Measurements from ENCODE around the gene TMIGD3.

Gene TMIGD3

DNA sequence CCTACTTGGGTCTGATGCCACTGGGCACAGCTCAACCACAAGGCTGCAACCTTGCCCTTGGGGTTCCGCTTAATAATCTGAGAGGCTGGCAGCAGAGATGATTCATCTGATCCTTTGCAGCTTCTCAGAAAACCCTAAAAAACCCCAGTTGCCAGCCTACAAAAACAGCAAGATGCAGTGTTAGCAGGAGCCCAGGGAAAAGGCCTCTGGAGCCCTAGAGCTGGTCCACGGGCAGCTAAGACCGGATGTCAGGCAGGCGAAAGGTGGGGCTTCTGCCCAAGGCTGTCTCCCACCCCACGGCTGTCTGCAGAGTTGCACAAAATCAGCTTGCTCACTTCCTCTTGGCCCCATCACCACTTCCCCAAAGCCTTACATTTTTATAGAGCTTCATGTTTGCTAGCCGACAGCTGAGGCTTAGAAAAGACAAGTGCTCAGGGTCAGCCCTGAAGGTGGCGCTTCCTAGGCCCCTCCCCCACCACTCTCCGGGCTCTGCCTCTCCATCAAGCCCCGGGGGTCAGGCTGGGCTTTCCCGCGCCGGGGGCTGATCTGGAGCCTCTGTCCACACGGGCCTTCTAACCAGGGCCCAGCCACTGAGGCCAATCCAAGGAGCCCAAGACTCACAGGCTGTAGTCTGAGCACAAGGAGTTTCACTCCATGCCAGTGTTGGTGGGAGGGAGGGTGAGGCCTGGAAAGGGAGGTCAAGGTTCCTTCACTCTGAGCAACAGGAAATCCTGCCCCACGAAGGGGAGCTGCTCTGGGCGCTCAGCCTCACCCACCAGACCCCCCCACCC lies 4.2 kb upstream of the TMIGD3 start:
- peak; percentile 30 for DNase-seq (ENCODE audit: low read depth)

DNA sequence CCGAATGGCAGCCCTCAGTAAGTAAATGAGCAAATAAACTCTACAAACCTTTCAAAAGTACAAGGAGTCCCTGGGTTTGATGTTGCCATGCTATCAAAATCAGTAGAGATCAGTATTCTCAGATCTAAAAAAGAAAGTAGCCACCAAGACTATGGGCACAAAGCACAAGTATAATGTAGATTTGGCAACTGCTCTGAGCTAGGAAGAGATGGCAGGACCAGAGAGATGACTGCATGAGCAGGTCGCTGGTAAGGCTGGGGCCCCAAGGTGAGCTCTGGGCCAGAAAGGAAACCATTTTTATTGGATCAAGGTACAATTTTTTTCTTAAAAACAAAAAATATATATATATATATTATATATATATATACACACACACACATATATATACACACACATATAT lies 3.1 kb upstream of the TMIGD3 start:
- DNase-seq (ENCODE audit: low read depth), result no peak

DNA sequence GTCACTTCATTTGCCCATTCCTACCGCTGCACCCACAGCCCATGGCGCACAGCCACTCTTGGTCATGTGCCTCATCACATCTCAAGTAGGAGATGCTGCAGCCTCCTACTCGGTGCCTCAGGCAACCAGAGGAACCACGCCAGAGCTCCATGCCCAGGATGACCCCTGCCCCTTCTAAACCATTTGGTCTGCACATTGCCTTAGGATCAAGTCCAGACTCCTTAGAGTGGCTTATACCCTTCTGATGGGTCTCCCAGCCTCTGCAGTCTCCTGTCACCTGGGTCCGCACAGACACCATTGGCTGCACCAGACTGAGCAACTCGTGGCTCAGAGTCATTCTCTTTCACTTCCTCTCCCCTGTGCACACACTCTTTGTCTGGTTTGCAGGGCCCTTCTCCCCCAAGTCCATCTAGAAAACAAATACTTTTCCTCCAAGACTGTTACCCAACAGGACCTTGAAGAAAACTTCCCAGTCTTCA lies 2.2 kb upstream of the TMIGD3 start:
- no peak for DNase-seq (ENCODE audit: low read depth)

DNA sequence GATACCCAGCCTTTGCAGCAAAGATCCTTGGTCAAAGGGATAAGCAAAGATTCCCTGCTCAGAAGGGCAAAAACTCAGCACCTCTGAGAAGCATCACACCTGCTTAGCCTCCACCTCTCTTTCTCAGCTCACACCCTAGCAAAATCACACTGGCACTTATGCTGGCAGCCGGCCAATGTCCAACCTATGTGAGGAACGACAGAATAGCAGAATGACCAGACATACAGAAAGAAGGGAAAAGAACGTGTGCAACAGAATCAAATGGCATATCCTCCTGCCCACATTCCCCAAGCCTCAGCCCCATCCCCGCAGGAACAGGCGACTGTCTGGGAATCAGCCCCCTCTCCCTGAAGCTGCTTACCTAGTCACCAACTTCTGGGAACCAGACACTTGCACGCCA lies 664 bp upstream of the TMIGD3 start:
- no peak for DNase-seq (ENCODE audit: low read depth)

DNA sequence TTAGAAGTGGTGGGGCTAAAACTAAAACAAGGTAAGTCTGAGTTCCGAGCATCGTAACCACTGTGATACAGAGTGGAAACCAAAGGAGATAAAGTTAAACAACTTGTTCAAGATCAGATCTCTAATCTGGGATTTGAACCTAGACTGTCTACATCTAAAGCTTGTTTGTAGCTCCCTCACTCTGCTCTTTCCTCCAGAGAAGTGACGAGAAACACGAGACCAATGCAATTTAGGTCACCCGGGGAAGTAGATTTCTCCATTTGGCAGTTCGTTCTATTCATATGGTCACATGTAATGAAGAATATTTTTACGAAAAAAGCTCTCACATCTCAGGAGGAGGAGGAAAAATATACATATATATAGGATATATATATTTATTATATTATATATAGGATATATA lies 1.8 kb downstream of the TMIGD3 start:
- DNase-seq (ENCODE audit: low read depth), result no peak

DNA sequence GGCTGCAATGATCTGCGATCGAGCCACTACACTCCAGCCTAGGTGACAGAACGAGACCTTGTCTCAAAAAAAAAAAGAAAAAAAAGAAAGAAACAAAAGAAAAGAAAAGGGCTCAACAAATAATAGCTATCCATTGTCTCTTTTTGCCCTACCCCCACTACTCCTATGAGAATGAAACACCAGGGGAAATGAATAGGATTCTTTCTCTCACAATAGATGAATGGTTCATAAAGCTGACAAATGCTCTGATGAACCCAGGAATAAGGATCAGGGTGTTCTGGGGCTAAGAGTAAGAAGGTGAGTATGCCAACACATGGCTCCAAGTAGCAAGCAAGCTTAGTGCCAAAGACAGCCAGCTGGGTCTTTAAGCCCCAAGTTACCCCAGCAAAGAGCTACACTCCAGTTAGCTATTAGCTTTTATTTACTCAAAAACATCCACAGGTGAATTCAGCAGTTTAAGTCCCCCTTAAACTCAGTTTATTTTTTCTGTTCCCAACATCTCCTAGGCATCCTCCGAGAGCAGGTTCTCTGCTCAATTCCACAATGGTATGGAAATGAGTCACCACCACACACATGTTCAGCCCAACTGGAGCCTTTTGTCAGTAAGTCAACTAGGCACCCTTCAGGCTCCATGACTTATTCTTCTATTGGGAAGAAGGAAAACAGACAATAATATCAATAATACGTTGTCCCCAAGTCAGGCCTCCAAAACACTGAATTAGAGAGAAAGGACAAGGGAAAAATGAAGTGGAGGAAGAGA lies 4.2 kb downstream of the TMIGD3 start:
- DNase-seq (ENCODE audit: low read depth), result no peak

DNA sequence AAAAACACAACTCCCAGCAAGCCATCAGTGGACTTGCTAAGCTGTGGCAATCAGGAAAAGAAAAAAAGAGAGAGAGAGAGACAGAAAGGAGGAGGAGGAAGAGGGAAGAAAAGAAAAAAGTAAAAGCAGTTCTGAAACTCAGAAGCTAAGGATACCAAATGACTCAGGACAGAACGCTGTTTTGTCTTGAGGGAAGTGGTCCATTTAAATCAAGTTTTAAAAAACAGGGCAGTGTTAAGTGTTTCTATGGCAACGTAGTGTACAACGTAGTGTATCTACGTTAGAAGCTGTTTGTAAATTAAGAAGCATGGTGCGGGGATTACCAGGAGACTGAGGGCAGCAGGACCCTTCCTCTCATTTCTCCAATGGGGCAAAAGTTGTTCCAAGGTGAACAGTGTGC lies 5.8 kb downstream of the TMIGD3 start:
- DNase-seq (ENCODE audit: low read depth), result no peak

DNA sequence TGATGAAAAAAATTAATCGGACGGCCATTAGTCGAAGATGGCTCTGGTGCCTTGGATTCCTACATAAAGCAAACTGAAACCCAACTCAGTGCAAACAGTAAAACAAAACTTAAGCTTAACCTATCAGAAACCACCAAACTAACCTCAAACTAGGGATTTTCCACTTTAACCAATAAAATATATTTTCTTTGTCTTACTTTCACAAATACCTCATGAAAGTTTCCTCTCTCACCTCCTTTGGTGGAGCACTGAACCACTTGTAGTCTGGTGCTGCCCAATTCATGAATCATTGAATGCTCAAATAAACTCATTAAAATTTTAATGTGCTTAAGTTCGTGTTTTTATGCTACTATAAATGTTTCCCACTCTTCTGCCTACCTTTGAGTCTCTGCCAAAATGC lies 7.0 kb downstream of the TMIGD3 start:
- DNase-seq (ENCODE audit: low read depth), result no peak

DNA sequence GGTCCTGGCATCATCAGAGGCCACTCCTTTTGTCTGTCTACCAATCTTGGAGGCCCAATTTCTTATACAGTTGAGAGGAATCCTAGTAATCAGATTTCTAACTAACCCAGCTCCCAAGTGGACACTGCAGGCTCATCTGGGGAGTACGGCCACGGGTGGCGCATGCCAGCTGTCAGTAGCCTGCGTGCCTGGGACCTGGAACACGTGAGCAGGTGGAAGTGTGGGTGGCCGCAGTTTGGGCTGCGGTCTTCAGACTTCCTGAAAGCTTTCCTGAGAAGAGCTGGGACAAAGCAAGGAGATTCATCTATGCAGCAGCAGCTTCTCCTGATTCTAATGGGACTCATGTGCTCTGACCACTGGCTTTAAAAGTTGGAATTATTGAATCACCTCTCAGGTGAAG lies 12.4 kb downstream of the TMIGD3 start:
- DNase-seq (ENCODE audit: low read depth), result no peak

DNA sequence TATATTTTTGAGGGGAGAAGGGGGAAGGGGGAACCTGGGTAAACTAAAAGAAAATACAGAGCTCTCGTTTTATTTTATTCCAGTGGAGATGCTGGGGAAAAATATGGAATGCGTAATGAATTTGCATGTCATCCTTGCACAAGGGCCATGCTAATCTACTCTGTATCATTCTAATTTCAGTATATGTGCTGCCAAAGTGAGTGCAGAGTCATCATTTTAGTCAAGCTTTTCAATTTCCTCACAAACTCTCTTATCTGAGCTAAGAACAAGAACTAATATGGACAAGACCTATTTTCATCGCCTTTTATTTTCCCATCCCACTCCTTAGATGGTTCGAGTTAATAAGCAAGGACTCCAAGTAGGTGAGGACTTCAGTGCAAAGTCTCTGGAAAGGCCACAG lies 13.2 kb downstream of the TMIGD3 start:
- no peak for DNase-seq (ENCODE audit: low read depth)

DNA sequence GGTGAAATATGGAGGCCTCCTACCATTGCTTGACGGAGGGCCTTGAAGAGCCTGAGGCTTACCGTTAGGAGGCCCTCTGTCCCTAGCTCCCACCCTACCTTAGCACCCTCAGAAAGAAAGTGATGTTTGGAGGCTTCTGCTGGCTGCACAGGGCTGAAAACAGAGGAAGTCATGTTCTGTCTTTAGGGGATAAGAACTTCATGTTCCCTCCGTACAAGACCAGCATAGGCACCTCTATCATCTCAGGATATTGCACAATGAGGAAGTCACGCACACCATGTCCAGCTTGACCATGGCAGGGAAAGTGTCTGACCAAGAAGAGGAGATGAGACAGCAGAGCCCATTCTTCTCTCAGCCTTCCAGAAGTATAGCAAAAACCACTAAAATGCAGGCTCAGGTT lies 13.8 kb downstream of the TMIGD3 start:
- no peak for DNase-seq (ENCODE audit: low read depth)

DNA sequence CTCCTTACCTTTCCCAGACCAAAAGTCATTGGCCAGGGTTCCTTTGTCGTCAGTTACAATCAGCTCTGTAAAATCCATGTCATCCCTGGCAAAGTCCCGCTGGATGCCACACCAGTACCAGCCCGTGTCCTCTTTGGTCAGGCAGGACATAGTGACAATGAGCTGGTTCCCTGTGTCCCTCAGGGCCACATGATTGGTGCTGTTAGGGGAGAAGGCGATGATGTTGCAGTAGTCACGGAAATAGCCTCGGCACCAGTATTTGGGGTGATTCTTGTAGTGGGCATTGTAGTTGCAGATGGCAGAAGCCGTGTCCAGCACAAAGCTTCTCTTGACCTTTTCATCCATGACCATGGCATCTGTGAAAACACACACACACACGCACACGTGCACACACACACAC lies 14.8 kb downstream of the TMIGD3 start:
- no peak for DNase-seq (ENCODE audit: low read depth)

DNA sequence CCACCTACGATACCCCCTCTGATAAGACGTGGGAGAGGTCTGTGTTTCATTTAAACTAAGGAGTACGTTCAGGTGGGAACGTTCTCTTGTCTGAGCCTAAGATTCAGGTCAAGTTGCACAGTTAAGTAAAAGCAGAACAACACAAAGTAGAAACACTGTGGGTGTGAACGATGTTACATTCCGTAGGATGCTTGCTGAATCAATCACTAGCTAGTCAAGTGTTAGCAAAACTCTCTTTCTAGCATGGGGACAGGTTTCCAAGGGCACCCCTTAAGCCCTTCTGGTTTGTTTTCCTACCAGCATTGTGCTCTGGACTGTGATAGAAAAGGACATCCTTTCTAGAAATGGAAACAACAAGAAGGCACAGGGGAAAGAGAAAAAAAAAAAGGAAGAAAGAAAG lies 16.3 kb downstream of the TMIGD3 start:
- DNase-seq (ENCODE audit: low read depth), result no peak

DNA sequence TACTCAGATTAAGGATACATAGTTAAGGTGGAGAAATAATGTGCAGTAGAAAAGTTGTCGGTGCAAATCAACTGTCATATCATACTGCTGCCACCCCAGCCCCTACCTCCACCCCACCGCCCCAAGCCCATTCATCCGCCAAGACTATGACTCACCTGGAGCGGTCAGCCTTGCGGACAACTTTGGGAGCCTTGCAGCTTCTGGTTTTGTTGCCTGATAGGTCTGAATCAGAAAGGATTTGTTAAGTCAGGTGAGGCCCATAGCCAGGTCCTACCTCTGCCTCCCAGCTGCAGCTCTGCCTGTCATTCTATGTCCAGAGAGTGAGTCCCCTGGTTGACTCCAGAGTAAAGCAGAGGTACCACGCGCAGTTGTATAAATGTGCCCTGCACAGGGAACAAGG lies 17.0 kb downstream of the TMIGD3 start:
- DNase-seq (ENCODE audit: low read depth), result no peak

DNA sequence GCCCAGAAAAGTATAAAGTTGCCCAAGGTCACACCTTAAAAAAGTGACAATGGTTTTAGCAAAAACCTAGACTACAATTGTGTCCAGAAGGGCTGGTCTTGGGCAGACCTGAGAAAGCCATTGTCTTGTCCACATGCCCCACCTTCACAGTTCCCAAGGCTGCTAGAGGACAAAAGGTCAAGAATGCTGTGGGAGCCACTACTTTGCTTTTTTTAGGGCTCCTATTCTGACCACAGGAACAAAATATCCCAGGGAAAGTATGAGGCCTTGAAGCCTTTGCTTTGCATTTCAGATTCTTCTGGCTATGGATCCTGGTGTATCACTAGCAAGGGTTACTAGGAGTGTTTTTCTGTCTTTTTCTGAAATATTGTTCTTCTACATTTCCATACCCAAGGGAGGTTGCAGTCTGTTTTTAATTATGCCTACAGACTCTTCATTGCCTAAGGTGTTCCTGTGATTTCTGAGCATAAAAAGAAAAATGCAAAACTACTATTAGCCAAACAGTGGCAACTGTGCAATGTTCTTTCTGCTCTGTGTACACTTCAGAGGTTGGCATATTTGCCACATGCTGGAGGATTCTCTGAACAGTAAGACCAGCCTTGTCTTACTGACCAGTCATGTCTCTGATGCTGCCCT lies 18.9 kb downstream of the TMIGD3 start:
- DNase-seq (ENCODE audit: low read depth), result no peak

DNA sequence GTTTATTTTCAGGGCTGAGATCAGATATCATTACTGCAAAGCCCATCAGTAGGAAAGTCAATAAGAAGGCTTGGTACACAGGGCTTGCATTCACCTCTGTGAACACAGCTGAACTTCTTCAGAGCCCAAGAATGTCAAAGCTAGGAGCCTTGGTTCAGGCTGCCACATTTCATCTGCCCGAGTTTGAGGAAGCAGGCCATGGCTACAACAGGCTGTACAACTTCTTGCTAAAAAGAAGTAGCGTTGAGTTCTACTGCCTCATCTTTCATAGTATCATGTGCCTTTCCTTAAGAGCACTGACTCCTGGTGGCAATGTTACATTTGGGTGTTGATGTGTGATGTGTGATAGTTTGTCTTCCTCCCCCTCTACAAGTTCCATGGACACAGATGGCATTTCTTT lies 19.6 kb downstream of the TMIGD3 start:
- DNase-seq (ENCODE audit: low read depth), result no peak

DNA sequence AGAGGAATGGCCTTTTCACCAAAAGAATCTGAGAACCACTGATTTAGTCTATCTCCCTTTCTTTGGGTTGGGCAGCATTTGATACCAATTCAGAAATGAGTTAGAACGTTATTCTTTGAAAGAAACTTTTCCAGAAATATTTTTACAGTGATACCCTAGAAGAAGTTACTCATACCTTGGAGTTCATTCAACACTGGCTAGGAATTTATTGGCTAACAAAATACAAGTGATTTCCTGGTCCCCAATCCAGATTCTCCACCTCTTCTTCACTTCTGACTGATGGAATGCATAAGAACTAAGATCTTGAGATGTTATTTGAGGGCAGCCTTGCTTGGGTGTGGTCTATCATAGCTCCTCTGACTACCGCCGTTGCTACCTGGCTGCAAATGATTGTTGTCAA lies 20.3 kb downstream of the TMIGD3 start:
- DNase-seq (ENCODE audit: low read depth), result no peak

DNA sequence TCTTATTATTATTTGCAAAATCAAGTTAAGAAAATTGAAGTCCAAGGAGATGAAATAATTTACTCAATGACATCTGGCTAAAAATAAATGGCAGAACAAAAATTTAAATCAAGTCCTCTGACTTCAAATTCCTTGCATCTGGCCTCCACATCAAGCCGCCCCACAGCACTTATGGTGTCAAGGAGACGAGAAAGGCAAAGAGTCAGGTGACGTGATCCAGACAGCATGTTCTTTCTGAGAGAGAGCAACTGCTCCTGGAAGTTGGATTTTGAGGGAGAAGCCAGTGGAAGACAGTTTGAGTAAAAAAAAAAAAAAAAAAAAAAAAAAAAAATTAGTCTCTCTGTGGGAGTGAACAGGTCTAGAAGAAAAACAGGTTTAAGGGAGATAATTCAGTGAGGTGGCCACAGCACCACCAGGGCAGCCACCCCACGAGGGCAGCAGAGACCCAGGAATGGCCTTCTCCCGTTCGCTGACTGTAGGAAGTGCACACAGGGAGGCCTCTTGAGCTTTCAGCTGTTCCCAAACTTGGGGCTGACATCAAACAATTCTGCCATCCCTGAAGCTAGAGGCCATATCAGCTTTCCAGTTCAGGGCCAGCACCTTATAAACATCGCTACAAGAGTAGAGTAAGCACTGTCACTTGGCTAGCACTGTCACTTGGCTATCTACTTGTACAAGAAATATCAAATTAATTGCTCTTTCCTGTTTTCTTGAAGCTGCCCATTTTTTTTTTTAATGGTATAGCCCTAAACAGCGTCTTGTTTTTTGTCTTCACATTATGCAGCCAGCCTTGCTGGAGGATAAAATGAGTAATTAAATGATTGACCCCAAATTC lies 21.8 kb downstream of the TMIGD3 start:
- peak; percentile 40 for DNase-seq (ENCODE audit: low read depth)

DNA sequence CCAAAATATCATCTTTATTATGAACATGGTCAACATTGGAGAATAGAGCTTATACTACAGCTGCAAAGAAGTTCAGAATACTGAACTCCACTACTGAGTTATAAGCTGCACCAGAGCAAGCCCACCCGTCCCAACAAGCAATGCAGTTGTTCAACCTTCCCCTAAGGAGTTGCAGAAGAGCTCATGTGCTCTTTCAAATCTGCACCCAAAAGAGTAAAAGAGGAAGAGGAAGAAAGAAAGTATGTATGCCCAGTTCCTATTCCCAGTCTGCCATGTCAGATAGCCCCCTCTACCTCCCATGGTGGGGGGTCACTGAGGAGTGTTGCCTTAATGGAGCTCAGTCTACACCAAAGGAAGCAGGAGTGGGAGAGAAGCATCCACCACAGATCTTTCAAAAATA lies 22.8 kb downstream of the TMIGD3 start:
- no peak for DNase-seq (ENCODE audit: low read depth)

DNA sequence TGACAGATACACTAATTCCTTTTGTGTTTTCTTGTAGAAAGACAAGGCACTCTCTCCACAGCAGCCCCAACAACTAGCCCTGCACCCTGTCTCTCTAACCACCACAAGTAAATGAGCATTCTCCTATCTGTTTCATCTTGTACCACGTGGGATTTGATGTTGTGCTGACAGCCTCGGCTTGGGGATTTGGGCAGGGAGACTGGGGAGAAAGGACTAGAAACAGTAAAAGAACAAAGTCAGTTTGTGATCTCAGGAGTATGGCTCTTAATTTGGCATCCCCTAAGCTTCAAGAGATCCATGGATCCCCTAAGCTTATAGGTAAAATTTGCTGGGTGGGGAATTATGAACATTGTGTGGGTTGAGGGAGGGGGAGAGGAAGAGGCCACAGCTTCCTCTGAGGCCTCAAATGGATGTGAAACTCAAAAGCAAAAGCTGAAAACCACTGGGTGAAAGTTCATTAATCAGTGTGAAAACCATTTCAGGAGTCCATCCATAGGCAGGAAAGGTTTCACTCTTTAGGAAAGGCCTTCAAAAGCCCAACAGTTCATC lies 26.6 kb downstream of the TMIGD3 start:
- peak; percentile 11 for DNase-seq (ENCODE audit: low read depth)

DNA sequence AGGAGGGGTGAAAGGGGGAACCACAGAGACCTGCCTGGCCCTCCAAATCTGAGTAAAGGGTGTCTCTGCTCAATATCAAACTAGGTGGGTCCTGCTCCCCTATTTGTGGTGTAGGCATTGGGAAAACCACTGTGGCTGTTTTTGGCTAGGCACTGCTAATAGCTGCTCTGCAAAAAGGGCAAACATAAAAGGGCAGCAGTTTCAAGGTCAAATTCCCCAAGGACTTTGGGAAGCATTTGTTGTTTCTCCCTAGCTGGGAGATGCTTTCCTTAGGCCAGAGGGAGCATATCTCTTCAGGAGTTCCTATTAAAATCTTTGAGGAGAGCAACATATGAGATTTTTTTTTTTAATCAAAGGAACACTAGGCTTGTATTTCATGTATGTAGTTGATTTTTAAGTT lies 27.2 kb downstream of the TMIGD3 start:
- no peak for DNase-seq (ENCODE audit: low read depth)

DNA sequence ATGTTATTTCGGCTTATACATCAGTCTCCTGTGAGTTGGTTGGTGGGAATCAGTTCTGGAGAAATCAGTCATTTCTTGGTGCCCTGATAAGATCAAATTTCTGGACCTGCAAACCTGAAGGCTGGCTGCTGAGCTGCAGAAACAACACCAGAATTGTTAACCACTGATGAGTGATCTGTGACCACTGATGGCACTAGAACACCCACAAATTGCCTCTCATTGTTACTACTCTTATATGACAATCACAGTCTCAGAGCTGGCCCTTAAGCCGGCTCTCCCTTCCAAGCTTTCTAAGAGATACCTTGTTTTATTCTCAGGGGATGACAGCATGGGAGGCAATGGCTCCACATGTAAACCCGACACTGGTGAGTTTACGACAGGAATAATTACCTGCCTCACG lies 27.7 kb downstream of the TMIGD3 start:
- no peak for DNase-seq (ENCODE audit: low read depth)
